Measurements from ENCODE around the gene GMCL1.
"Not testable (repeated sequence)": the region's sequence is repeated elsewhere in the genome, so short reads cannot be mapped to it uniquely, and the experiment has no call there.

GMCL1 gene

DNA sequence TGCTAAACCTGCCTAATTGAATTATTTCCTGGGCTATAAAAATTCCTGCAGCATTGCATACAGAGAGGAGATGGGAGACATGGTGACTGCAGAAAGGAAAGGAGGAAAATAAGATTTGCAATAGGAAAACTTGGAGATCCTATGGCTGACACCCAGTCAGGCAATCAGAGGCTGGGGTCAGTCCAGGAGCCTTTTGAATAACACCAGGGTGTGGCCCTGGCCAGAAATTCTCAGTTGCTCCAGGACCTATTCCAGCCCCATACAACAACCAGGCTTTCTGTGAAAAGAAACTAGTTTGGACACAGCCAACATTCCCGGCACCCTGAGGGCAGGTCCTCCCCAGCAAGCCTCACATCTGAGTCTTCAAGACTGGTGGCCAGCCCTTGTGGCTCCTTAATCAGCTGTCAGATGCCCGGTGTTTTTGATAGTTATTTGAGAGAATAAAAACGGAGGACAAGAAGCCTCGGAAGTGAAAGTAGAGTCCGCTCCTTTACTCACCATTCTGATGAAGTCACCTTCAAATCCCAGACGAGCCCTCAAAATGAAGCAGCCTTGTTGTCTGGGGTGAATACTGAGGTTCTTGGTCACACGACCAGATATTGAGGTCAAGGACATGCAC, 31.1 kb upstream of the GMCL1 start:
- Histone ChIP-seq H3K9me3 (ENCODE audit: control insufficient read depth, insufficient read depth, low read length) (no peaks in the 10 kb centered on the region; the same call in 1 of the 2 replicates), H3K9ac (ENCODE audit: low read depth, low read length) (no peak overlapping the region), H3K4me1 (ENCODE audit: insufficient read depth, low read length) (peaks cover 13% of the 10 kb centered on the region), H3K36me3 (ENCODE audit: insufficient read depth, low read length) (no peaks in the 10 kb centered on the region)

DNA sequence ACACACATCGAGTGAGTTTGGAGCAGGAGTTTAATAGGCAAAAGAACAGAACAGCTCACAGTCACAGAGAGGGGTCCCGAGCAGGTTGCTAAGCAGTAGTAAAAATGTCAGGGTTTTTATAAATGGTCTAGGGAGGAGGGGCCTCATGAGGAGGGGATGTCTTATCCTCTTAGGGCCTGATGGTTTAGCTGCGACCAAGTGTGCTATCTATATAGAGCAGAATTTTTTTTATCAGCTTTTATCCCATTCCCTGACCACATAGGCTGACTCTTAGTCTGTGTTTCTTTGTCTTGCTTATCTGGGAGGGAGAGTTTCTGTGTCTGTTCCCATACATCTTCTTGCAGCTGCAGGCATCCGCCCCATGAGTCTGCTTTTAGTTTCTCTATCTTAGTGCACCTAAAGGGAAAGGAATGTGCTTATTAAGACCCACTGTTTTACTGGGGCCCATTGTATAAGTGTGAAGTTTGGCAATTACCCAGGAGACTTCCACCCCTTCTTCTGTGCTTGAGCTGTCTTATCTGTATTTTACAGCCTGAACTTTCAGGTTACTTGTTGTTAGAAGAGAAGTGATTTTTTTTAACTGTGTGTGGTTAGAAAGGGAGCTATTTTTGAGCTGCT, 30.4 kb upstream of the GMCL1 start:
- Histone ChIP-seq H3K4me1 (ENCODE audit: insufficient read depth, low read length) (peaks cover 13% of the 10 kb centered on the region), H3K9ac (ENCODE audit: low read depth, low read length) (no peak overlapping the region), H3K36me3 (ENCODE audit: insufficient read depth, low read length) (no peaks in the 10 kb centered on the region), H3K9me3 (ENCODE audit: control insufficient read depth, insufficient read depth, low read length) (no peaks in the 10 kb centered on the region; the same call in 1 of the 2 replicates)

DNA sequence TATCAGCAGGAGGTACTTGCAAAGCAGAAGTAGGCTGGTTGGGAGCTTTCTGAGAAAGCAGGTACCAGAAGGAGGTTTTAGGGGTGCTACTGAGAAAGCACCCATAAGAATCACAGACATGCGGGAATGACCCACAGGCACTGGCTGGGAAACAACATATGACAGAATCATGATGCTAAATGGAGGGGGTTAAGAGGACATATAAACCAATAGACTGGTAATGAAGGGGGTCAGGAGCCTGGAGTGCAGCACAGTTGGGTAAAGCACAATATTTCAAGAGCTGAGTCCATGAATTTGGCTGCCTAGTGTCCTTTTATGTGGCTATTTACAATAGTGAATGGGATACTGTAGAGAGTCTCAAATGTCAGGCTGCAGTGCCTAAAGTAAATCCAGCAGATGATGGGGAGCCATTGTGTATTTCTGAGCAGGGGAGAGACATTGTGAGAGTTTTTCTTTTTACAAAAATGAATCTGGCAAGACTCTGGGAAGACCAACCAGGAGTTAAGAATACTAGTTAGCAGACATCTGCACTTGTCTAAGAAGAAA, 27.6 kb upstream of the GMCL1 start:
- peaks cover 13% of the 10 kb centered on the region for H3K4me1 ChIP-seq (ENCODE audit: insufficient read depth, low read length)
- H3K9ac ChIP-seq (ENCODE audit: low read depth, low read length): no peak overlapping the region
- H3K36me3 ChIP-seq (ENCODE audit: insufficient read depth, low read length): no peaks in the 10 kb centered on the region

GRCh38 chr2:69802781-69803367, 26.6 kb upstream of the GMCL1 start:
- peaks cover 13% of the 10 kb centered on the region for H3K4me1 ChIP-seq (ENCODE audit: insufficient read depth, low read length)
- not testable (repeated sequence) for H3K9me3 ChIP-seq (ENCODE audit: control insufficient read depth, insufficient read depth, low read length); H3K9ac ChIP-seq (ENCODE audit: low read depth, low read length); H3K36me3 ChIP-seq (ENCODE audit: insufficient read depth, low read length)

More for the DNA sequence above, 27.6 kb upstream of the GMCL1 start:
- no peaks in the 10 kb centered on the region; the same call in 1 of the 2 replicates for H3K9me3 ChIP-seq (ENCODE audit: control insufficient read depth, insufficient read depth, low read length)

DNA sequence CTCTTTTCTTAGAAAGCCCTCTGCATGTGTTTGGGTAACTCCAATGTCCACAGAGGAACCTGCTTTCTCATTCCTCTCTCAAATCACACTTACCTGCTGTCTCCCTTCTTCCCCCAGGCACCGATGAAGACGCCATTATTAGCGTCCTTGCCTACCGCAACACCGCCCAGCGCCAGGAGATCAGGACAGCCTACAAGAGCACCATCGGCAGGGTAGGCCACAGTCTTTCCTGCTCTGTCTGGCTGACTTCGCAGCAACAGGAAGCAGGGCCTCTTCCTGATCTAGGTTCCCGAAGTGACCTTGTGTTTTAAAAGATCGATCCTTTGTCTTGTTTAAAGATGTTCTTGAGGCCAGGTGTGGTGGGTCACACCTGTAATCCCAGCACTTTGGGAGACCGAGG, 25.0 kb upstream of the GMCL1 start:
- Histone ChIP-seq H3K9ac (ENCODE audit: low read depth, low read length) (no peak overlapping the region), H3K36me3 (ENCODE audit: insufficient read depth, low read length) (no peaks in the 10 kb centered on the region), H3K9me3 (ENCODE audit: control insufficient read depth, insufficient read depth, low read length) (no peaks in the 10 kb centered on the region; the same call in 1 of the 2 replicates), H3K4me1 (ENCODE audit: insufficient read depth, low read length) (no peaks in the 10 kb centered on the region)

DNA sequence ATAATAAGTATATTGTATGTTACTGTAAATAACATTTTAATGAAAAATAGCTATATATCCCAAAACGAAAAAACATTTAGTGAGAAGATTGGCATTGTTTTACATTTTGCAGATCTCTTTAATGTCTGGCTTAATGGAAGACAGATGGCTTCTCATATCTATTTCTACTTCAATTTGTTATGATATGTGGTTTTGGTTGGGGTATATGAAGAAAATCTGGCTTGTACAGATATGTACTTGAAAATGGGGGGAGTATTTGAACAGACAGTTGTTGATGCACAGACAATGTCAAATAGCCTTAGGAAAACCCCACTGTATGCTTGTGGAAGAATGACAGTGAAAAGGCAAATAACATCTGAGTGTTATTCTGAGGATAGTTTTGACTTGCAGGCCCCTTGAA, 23.6 kb upstream of the GMCL1 start:
- H3K9me3 ChIP-seq (ENCODE audit: control insufficient read depth, insufficient read depth, low read length): no peaks in the 10 kb centered on the region
- no peaks in the 10 kb centered on the region for H3K4me1 ChIP-seq (ENCODE audit: insufficient read depth, low read length)
- H3K9ac ChIP-seq (ENCODE audit: low read depth, low read length): no peak overlapping the region
- no peaks in the 10 kb centered on the region for H3K36me3 ChIP-seq (ENCODE audit: insufficient read depth, low read length)

DNA sequence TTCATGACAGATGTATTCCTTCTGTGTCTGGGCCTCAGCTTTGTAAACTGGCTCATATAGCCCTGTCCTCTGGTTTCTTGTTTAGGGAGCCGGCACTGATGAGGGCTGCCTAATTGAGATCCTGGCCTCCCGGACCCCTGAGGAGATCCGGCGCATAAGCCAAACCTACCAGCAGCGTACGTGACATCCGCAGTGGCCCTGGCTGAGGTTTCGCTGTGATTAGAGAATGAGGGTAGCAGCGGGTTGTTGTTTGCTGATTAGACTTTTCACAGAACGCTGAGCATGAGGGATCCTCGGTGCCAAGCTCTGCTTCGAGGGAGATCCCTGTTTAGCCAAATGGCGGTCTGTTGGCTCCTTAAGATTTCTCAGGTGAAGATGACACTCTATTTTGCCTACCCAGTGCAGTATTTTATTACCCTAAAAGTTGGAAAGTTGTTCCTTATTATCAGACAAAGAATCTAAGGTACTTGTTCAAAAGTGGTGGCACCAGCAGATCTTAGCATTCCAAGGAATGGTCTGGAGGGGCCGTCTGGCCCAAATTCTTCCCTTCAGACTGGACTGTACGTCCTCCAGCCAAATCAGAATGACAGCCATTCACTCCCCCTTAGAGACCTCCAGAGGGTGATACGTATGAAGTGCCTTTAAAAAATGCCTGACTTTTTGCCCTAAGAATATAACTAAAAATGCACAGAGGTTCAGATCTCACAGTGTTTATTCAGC, 21.5 kb upstream of the GMCL1 start:
- Histone ChIP-seq H3K36me3 (ENCODE audit: insufficient read depth, low read length) (peaks cover 5% of the 10 kb centered on the region; the same call in 1 of the 2 replicates), H3K9me3 (ENCODE audit: control insufficient read depth, insufficient read depth, low read length) (no peaks in the 10 kb centered on the region), H3K4me1 (ENCODE audit: insufficient read depth, low read length) (no peaks in the 10 kb centered on the region), H3K9ac (ENCODE audit: low read depth, low read length) (no peak overlapping the region)

- H3K9ac ChIP-seq (ENCODE audit: low read depth, low read length): no peak overlapping the region
- no peaks in the 10 kb centered on the region for H3K9me3 ChIP-seq (ENCODE audit: control insufficient read depth, insufficient read depth, low read length)
- peaks cover 5% of the 10 kb centered on the region; the same call in 1 of the 2 replicates for H3K36me3 ChIP-seq (ENCODE audit: insufficient read depth, low read length)
- H3K4me1 ChIP-seq (ENCODE audit: insufficient read depth, low read length): 0 out of 2 replicates have a peak, but pooled peaks cover under 1% of the 10 kb centered on the region
Observed at GRCh38 chr2:69810550-69810949, 18.9 kb upstream of the GMCL1 start.

GRCh38 chr2:69811018-69811417, 18.4 kb upstream of the GMCL1 start:
- H3K9ac ChIP-seq (ENCODE audit: low read depth, low read length): no peak overlapping the region
- H3K36me3 ChIP-seq (ENCODE audit: insufficient read depth, low read length): peaks cover 5% of the 10 kb centered on the region; the same call in 1 of the 2 replicates
- no peaks in the 10 kb centered on the region for H3K9me3 ChIP-seq (ENCODE audit: control insufficient read depth, insufficient read depth, low read length)
- H3K4me1 ChIP-seq (ENCODE audit: insufficient read depth, low read length): peaks cover 3% of the 10 kb centered on the region; the same call in 1 of the 2 replicates

DNA sequence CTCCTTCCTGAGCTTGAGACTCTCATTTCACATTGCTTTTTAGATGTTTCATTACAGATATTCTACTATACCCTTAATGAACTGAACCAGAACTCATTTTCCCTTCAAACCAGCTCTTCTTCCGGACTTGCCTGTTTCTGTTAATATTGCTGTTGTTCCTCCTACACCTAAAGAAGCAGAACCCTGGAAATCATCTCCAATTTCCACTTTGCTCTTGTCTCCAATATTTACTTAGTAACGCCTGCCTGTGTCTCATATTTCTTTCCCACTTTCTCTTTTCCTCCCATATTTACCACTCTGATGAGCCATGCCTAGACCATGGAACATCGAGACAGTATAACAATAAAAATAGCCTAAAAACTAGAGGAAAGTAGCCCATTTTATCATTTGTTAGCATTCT, 17.9 kb upstream of the GMCL1 start:
- Histone ChIP-seq H3K9me3 (ENCODE audit: control insufficient read depth, insufficient read depth, low read length) (no peaks in the 10 kb centered on the region), H3K36me3 (ENCODE audit: insufficient read depth, low read length) (peaks cover 5% of the 10 kb centered on the region; the same call in 1 of the 2 replicates), H3K4me1 (ENCODE audit: insufficient read depth, low read length) (peaks cover 3% of the 10 kb centered on the region; the same call in 1 of the 2 replicates), H3K9ac (ENCODE audit: low read depth, low read length) (no peak overlapping the region)

- Histone ChIP-seq H3K9me3 (ENCODE audit: control insufficient read depth, insufficient read depth, low read length) (no peaks in the 10 kb centered on the region), H3K9ac (ENCODE audit: low read depth, low read length) (no peak overlapping the region), H3K4me1 (ENCODE audit: insufficient read depth, low read length) (peaks cover 3% of the 10 kb centered on the region; the same call in 1 of the 2 replicates), H3K36me3 (ENCODE audit: insufficient read depth, low read length) (peaks cover 5% of the 10 kb centered on the region; the same call in 1 of the 2 replicates)
Observed at GRCh38 chr2:69815717-69816116, 13.7 kb upstream of the GMCL1 start.

DNA sequence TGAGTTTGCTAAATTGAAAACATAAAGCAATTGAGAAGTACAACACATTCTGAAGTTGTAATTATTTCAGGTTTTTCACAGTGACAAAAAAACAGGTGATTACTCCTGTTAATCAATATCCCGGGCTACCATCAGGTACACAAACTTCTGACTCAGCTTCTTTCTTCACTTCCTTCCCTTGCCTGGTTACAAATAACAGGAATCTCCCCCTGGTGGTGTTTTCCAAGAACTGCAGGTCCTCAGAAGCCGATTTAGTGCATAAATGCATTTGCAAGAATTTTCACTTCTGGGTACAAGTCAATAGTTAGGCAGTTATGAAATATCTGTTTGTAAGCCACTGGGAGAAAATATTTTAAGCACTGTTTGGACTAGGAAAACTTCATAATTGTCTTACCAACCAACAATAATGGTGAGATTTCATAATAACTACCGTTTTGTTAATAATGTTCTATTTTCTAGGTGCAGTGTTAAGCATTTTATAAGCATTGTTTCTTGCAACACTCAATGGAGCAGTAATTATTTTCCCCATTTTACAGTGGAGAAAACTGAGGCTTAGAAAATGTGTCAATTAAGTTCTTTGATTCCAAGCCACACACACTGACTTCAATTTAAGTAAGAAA, 12.4 kb upstream of the GMCL1 start:
- Histone ChIP-seq H3K36me3 (ENCODE audit: insufficient read depth, low read length) (no peaks in the 10 kb centered on the region), H3K9ac (ENCODE audit: low read depth, low read length) (no peak overlapping the region), H3K4me1 (ENCODE audit: insufficient read depth, low read length) (peaks cover 3% of the 10 kb centered on the region; the same call in 1 of the 2 replicates), H3K9me3 (ENCODE audit: control insufficient read depth, insufficient read depth, low read length) (no peaks in the 10 kb centered on the region)

DNA sequence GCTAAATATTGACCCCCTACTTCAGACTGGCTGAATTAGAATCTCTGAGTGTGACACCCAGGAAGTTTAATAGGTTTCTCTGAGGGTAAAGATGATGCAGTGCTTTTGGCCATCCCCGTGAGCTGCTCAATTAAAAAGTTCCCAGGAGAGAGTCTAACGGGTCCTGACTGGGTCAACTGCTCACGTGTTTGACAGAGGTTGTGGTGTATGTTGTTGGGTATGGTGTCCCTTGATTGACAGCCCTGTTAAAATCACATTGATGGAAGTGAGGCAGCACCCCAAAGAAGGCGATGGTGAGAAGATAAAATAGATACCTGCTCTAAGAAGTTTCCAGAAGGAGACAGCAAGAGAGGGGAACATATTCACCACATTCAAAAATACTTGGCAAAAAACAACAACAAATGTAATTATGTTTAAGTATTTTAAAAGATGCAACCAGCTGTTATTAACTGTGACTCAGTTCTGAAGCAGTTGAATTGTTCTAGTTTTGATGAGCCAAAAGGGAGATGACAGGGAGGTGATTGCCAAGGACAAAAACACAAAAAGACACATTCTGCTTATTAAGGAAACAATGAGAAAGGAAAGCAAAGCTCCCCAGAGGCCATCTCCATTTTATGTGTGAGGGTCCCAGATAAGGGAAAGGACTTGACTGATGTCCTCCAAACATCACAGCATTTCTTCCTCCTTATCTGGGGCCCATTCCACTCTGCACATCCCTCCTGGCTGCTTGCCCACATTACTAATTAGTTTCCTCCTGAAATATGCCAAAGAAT, 11.5 kb upstream of the GMCL1 start:
- H3K36me3 ChIP-seq (ENCODE audit: insufficient read depth, low read length): no peaks in the 10 kb centered on the region
- peaks cover 3% of the 10 kb centered on the region; the same call in 1 of the 2 replicates for H3K4me1 ChIP-seq (ENCODE audit: insufficient read depth, low read length)
- no peak overlapping the region for H3K9ac ChIP-seq (ENCODE audit: low read depth, low read length)
- H3K9me3 ChIP-seq (ENCODE audit: control insufficient read depth, insufficient read depth, low read length): no peaks in the 10 kb centered on the region

All from ES-I3 (cell line).